CD4-positive, alpha-beta T cell treated with Interleukin-6 at 100 ng/mL for 8 hours (primary cell): Measurements from ENCODE around the gene ARHGAP24.
"Not testable (repeated sequence)": the region's sequence is repeated elsewhere in the genome, so short reads cannot be mapped to it uniquely, and the experiment has no call there.

Source experiments
- DNase-seq: peaks from one replicate; pipeline ENCODE4 v3.0.0-alpha.2; 2020; ENCODE audit warnings: mixed read lengths, low spot score

The ARHGAP24 gene

DNA sequence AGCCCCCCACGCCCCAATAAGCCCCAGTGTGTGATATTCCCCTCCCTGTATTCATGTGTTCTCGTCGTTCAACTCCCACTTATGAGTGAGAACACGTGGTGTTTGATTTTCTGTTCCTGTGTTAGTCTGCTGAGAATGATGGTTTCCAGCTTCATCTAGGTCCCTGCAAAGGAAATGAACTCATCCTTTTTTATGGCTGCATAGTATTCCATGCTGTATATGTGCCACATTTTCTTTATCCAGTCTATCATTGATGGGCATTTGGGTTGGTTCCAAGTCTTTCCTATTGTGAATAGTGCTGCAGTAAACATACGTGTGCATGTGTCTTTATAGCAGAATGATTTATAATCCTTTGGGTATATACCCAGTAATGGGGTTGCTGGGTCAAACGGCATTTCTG, 440.6 kb downstream of the ARHGAP24 start:
- not testable (repeated sequence) for DNase-seq

DNA sequence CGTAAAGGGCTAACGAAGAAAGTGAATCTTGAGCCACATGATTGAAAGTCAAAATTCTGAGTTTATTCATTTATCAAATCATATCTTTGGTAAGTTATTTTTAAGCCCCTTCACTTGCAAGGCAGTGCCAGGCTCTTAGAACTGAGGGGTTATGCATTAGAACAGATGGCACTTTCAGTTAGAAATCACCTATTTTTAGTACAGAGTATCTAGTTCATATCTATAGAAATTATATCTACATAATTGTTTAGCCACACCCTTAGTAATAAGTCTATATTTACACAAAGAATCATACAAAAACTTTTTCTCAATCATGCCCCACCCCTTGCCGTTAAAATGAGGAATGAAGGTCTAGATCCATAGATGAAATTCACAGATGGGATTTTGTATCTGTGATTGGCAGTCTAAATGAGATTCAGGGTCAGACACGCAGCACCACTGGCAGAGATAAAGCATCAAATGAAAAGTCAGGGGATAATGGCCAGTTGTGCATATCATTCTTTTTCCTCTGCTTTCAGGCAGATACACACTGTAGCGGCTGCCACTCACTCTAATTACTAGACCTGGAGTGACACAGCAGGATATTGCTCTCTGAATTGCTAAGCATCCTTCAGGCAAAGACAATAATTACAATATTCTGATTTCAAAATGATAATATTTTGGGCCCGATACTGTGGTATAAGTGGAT, 444.4 kb downstream of the ARHGAP24 start:
- DNase-seq = no peak

DNA sequence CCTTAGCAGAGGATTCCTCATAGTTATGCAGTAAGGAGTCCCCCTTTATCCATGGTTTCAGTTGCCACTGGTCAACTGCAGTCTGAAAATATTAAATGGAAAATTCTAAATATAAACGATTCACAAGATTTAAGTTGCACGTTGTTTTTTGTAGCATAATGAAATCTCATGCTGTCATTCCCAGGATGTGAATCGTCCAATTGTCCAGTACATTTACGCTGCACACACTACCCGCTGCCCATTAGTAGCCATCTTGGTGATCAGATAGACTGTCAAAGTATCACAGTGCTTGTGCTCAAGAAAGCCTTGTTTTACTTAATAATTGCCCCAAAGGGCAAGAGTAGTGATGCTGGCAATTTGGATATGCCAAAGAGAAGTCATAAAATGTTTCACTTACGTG, 450.1 kb downstream of the ARHGAP24 start:
- DNase-seq = no peak

DNA sequence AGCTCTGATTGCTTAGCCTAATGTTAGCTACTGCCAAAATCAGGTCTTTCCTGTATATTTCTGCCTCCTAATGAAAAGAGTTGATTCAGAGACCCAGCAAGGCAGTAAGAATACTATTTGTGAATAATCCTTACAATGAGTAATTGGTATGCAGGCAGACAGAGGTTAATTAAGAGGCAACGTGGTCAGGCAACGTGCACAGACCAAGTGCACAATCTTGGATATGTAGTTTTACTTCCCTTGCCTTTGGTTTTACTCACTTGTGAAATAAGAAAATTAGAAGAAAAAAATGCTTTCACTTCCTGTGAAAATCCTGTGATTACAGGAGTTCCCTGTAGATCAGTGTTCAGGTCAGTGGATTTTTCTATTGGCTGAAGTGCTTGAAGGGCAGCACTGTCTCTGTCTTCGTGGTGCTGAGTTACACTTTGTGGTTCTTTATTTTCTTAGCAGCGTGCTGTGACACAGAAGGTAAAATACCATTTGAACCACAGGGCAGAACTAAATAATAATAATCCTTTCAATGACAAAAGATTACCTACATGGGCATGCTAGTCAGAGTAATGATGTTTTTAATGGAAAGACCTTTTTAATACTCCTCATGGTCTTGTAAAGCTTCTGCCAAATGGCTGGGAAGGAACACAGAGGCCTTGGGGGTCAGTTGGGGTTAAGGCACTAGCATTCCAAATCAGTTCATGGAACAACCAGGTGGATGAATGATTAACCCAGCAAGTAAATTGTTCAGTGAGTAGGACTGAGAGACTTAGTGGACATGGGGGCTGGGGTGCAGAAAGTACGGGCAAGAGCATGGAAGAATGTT, 454.0 kb downstream of the ARHGAP24 start:
- DNase-seq = no peak

DNA sequence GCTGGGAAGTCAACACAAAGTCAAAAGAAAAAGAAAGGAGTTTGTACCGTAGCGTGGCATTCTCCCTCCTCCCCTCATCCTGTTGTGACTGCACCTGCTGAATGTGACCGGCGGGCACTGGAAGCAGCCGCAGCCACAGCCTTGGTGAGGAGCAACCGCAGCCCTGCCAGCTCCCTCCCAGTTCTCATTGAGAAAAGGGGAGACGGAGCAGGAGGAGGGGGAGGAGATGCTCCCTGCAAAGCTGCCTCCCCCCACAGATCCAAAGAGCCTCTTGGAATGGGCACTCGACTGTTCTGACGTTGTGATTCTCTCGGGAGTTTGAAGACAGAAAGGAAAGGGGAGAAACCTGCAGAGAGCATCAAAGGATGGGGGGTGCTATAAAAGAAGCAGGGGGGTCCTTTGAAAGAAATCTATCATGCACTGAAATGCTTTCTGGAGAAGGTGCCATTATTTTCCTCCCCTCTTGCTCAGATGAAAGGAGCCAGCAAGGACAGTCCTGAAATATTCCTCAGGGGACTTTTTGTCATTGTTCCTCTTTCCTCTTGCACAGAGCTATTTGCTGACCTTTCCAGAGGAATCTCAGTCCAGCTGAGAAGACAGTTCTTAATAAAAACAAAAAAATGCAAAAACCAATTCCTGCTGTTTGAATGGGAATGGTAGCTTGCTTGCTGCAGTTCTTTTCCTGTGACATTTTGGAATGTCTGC, 455.2 kb downstream of the ARHGAP24 start:
- DNase-seq = no peak

DNA sequence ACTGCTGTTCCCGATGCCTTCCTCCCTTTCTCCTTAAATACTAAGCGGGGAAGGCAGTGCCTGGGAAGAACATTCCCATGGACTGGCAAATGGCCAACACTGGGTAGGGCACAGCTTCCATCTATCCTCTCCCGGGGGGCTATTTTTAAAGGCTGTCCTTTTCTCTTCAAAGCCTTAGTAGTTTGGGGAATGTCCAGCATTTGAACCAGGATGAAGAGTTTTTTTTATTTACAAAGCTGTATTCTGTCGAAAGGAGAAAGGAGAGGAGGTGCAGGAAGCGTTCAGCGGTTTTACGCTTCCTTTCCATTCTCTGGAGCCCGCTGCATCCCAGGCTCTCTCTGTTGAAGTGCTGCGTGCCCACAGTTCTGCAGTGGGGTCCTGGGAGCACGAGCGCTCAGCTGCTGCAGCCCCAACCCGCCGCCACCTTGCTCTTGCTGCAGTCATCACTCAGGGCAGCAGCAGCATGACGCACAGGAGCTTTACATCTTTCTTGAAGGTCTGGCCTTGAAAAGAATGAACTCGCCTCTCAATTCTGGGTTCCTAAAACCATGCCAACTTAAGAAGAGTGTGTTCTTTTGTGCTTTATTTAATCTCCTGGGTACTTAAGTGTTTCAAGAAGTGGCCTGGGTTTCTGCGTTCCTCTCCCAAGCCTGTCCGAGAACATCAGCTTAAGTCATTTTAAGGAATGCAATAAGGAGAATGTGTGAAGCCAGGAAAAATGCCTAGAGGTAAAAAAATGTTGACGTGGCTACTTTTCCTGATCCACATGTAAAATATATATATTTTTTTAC, 457.7 kb downstream of the ARHGAP24 start:
- DNase-seq = no peak

DNA sequence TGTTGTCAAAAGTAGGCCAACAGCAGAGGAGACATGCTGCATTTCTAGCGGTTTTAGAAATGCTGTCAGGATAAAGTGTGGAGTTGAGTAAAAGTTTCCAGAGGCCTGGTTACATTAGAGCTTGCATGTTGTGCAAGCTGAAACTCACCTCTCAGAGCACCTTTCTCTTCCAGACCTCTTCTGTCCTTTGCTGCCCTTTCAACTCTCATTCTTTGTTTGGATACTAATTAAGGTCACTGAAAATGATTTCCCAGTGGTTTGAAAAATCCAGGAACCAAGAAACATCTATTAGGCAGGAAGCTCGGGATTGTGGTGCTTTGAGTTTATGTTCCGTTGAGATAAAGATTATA, 458.3 kb downstream of the ARHGAP24 start:
- DNase-seq = no peak

DNA sequence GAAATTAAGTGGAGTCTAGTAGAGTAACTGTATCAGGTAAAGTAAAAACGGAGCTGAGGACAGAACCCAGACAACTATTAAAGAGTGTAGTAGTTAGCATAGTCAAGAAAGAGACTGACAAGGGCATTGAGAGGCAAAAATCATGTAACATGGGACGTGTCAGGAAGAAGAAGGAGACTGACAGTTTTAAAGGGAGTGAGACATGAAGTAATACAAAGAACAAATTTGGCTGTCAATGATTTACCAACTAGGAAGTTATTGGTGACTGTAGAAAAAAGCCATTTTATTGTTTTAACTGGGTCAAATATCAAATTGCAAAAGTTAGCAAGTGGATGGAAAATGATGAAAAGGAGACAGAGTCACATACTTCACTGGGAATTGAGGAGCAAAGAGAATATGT, 462.6 kb downstream of the ARHGAP24 start:
- DNase-seq = no peak

DNA sequence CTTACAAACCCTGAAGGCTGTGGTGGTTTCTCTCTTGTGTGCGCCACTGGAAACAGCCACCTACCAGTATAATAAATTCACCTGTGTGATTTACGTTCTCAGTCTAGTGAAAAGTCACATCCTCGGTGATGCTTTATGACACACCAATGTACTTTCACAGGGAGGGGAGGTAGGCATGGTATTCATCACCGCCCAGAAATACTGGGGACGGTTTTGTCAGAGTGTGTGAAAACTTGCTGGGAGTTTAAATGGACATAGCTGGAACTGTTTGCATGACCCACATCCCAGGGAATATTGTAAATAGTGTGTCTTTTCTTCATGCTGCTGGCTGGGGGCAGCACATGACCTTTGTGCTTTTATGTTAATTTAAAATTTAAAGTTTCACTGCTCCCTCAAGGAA, 463.1 kb downstream of the ARHGAP24 start:
- DNase-seq = no peak

DNA sequence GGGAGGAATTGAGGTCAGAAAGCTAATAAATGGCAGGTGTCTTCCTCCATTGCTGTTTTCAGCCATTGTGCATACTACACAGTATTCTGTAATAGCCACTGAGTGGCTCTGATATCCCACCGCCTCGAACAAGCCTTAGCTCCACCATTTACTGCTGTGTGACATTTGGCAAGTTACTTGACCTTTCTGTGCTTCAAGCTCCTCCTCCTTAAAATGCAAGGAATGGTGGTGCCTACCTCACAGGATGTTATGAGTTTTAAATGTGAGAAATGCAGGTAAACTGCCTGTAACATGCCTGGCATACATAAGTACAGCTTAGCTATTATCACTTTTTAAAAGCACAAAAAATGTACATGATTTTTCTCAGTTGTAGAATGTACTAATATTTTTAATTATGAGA, 464.0 kb downstream of the ARHGAP24 start:
- DNase-seq = no peak

DNA sequence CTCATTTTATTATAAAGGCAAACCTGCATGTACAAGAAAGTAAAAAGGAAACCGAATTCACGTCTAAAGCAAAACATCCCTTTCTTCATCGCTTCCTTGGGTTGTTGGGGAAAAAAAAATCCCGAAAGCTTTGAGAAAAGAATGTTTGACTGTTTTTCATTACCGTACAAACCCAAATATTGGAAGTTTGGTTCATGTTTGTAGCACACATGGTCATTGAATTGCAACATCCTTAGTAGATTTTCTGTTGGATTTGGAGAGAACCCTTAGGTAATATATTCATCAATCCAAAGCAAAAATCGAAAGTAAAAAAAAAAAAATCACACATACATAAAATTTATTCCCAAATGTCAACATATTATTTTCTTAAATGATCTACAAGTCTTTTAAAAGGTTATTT, 464.6 kb downstream of the ARHGAP24 start:
- DNase-seq = no peak

DNA sequence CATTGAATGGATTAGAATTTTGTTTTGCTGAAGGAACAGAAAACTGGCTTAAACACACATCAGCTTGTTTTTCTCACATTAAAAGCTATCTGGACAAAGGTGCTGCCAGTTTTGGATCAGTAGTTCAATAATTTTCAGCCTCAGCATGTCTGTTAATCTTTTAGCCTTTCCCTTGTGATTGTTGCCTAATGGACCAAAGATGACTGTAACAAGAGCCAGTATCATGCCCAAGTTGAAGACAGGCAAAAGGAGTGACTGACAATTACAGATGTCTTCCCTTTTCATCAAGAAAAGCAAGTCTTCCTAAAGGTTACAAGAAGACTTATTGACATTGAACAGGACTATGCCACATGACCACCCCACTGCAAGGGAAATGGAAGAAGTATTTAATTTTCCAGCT, 465.2 kb downstream of the ARHGAP24 start:
- no peak for DNase-seq

DNA sequence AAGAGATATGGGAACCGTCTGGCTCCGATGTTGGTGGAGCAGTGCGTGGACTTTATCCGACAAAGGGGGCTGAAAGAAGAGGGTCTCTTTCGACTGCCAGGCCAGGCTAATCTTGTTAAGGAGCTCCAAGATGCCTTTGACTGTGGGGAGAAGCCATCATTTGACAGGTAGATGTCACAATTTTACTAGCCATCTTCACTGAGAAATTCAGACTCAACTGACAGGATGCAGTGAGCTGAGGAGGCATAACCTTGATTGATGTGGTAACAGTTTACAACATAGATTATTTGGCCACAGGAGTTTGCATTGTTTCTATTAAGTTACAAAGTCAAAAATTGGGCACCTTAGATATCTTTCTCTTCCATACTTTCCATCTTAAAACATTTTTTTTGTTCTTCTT, 467.2 kb downstream of the ARHGAP24 start:
- no peak for DNase-seq

DNA sequence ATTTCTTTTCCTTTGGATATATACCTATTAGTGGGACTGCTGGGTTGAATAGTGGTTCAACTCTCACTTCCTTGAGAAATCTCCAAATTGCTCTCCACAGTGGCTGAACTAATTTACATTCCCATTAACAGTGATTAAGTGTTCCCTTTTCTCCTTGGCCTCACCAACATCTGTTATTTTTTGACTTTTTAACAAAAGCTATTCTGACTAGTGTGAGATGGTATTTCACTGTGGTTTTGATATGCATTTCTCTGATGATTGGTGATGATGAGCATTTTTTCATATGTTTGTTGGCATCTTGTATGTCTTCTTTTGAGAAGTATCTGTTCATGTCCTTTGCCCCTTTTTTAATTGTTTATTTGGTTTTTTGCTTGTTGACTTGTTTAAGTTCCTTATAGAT, 471.9 kb downstream of the ARHGAP24 start:
- DNase-seq = no peak

DNA sequence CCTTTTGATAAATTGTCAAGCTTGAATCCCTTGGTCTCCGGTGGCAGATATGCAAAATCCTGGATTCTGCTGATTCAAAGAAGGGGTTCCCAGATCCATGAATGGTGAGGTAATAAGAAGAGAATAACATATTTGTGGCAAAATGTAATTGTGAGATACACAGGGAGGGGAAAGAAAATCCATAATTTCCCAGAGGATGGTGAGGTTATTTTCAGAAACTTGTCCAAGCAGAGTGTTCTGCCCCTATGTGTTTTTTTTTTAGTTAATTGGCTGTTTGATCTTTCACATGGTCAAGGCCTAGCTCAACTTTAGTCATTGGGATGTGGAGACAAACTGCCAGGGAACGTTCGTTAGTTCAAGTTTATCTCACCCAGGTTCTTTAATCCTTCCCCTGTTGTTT, 476.1 kb downstream of the ARHGAP24 start:
- DNase-seq = no peak

DNA sequence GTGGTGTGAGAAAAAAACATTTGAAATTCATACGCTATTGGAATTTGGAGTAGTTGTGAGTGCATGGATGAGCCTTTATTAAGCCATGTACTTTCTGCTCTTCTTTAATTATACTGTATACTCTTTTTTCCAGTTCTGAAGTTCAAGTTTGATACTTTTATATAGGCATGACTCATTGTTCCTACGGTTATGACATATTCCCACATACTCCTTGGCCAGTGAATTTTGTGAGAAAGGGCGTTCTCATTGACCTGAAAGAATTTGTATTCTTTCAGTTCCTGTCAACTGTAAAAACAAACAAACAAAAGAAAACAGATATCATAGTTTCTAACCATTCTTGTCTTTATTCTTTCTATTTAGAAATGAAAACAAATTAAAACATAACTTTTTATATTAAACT, 477.6 kb downstream of the ARHGAP24 start:
- DNase-seq = no peak

DNA sequence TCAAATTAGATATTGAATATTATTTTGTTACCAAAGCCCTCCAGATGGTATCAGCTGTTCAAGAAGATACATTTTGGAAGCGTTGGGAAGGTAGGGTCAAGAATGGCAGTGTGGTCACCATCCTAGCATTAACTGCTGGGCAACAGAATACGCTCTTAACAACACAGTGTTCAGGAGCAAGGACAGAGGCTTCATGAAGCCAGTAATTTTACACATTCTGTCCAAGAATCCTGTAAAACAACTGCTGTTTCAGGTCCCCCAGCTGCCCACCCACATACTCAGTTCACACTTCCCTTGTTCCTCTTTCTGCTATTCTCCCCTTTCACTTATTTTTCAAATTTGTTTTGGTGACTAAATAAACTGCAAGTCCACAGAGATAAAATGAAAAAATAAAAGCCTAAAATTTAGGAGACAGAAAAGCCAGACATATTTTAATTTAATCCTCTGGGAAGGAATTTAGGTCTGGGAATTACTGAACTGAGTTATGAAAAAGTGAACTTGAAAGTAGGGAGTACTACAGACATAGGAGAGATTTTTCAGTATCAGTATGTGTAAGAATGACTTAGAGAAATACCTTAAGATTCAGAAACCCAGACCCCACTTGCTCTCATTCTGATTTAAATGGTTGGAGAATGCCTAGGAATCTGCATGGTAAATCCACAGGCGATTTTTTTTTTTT, 478.2 kb downstream of the ARHGAP24 start:
- no peak for DNase-seq

DNA sequence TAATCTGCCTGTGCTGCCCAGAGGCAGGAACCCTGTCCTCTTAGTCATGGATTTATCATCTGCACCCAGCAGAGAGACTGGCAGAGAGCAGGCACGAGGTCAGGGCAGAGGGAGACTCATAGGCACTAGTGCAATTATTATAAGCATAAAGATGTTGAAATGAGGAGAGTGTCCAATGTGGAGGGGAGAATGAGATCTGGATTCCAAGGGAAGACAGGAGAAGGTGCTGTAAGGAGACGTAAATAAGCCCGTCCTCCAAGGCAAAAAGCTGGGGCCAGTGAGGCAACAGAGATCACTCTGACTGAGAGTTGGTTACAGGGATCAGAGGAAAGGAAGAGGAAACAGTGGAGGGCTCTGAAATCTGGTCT, 478.7 kb downstream of the ARHGAP24 start:
- DNase-seq = no peak

DNA sequence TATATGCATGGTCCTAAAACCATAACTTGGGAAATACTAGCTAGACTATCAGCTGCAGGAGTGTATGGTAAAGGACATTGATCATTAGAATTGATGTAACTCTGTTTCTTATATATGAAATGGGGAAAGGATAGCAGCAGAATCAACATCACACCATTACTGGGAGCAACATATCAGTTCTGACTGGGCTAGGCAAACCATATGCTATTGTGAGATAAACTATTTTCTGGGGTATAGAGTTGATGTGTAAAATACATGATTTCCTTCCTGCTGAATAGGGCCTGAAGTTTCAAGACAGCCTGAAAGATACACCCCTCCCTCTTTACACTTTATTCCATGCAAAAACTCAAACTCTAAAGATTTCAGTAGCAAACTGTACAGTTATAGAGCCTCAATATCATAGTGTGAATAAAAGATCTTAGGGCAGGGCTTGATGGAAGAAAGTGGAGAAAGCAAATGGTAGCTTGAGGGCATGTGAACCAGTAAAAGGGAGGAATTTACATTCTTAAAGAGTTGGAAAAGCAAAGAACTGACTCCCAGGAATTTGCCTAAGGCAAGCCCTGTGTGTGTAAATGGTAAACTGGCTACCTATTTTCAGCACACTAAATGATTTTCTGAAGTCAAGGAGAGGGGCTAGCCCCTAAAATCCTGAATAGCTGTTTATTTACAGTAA, 480.8 kb downstream of the ARHGAP24 start:
- no peak for DNase-seq

DNA sequence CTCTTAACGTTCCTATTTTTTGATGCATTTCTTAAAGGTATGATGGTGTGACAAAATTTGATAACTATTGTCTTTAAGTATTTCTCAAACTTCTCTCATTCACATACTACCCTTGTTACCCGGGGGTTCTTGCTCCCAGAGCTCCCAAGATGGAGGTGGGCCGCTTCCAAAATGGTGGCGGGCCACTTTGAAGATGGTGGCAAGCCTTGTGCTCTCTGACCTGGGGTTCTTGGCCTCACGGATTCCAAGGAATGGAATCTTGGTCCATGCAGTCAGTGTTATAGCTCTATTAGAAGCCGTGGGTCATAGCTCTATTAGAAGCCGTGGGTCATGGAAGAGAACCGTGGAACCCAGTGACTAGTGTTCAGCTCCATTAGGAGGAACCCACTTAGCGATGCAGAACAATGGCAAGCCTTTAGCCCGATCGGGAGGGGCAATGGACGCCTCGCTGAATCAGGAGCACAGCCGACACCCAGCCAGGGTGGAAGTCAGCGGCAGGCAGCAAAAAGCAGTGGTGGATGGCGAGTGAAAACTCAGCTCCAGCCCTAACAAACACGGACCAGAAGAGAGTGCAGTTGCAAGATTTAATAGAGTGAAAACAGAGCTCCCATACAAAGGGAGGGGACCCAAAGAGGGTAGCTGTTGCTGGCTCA, 481.5 kb downstream of the ARHGAP24 start:
- DNase-seq = no peak

DNA sequence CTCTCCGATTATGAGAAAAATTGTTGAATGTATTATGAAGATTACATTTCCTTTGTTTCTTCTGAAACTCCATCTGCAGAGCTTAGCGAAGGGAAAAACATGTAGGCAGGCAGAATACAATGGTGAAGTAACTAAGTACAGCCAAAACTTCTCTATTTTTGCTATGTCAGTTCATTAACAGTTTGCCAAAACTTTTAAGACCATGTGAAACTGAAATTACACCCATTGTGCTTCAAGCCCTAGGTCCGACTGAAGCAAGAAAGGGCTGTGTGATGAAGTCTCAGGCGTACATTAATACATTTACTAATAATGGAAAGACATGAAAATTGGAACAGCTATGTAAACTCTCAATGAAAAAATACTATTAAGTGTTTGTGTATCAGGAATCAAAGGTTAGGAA, 486.9 kb downstream of the ARHGAP24 start:
- DNase-seq = no peak
